Stomach (tissue), 4 donors: Measurements from ENCODE around the gene TTBK2.

Experiments
- CTCF ChIP-seq, 7 experiments: fragments of 450-650 bp in 4 of 7; fragments of 200-600 bp in 3 of 7; sonication (generic) in 3 of 7; IDR thresholded peaks; one replicate each; pipeline ENCODE4 v1.5.1; 2016 to 2019; ENCODE audit warnings: antibody characterized with exemption in 7 of 7, control low read depth in 2 of 7, mild to moderate bottlenecking in 1 of 7
- EP300 ChIP-seq: sonication (generic); formaldehyde crosslinking; IDR thresholded peaks from one replicate; pipeline ENCODE4 v1.6.1; 2017; ENCODE audit warnings: antibody characterized with exemption
- POLR2A ChIP-seq, 4 donors: fragments of 450-650 bp; IDR thresholded peaks; one replicate each; pipeline ENCODE4 v1.6.1; 2016; ENCODE audit warnings: antibody characterized with exemption in 4 of 4, control low read depth in 2 of 4, mild to moderate bottlenecking in 1 of 4, moderate library complexity in 1 of 4
- POLR2AphosphoS5 ChIP-seq, 3 donors: sonication (generic); formaldehyde crosslinking; IDR thresholded peaks; one replicate each; pipeline ENCODE4 v1.6.1; 2016; ENCODE audit warnings: antibody characterized with exemption in 3 of 3

DNA sequence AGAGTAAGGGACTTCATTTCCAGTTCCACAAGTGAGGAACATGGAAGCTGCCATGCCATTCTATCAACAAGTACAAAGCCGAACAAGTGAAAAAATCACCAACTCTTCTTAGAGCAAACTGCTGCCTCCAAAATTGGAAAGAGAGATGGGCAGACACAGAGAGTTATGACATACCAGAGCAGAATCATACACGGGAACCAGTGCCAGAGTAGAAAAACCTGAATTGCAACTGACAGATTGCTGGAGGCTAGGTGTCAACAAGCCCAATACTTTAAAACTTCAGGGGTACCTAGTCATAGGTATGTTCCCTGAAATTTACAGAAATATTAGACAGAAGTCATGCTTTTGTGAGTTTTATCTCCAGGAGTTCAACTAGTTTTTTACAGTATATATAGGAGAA, 62.0 kb downstream of the TTBK2 start:
- no peak for TF ChIP-seq CTCF (IDR thresholded peaks at IDR 0.05)
- no peak for TF ChIP-seq POLR2A (IDR thresholded peaks at IDR 0.05)
- TF ChIP-seq POLR2AphosphoS5 (IDR thresholded peaks at IDR 0.05), result no peak
- TF ChIP-seq EP300, result no peak
